Measurements from ENCODE around the gene COMMD4.
"Not testable (repeated sequence)": the region's sequence is repeated elsewhere in the genome, so short reads cannot be mapped to it uniquely, and the experiment has no call there.

The COMMD4 gene

GRCh38 chr15:75335705-75336355 lies at the start of gene COMMD4:
COMMD4 (plus strand) TSS chr15:75336063; CDS start chr15:75336090, 27 bp downstream.
- DNase-seq (ENCODE audit: low read depth): peak; percentile 27

GRCh38 chr15:75293660-75294059 lies 42.2 kb upstream of the COMMD4 start:
- DNase-seq (ENCODE audit: low read depth): not testable (repeated sequence)

- DNase-seq (ENCODE audit: low read depth): not testable (repeated sequence)
These were observed 37.1 kb upstream of the COMMD4 start for GRCh38 chr15:75298541-75299310.

- DNase-seq (ENCODE audit: low read depth): peak; percentile 33
These were observed 36.6 kb upstream of the COMMD4 start for GRCh38 chr15:75299311-75299688.

- DNase-seq (ENCODE audit: low read depth): not testable (repeated sequence)
These were observed 35.8 kb upstream of the COMMD4 start for GRCh38 chr15:75300026-75300425.

- DNase-seq (ENCODE audit: low read depth): no peak
These were observed 33.5 kb upstream of the COMMD4 start for GRCh38 chr15:75302318-75302717.

GRCh38 chr15:75302753-75303152 lies 33.1 kb upstream of the COMMD4 start:
- not testable (repeated sequence) for DNase-seq (ENCODE audit: low read depth)

GRCh38 chr15:75306188-75306587 lies 29.7 kb upstream of the COMMD4 start:
- DNase-seq (ENCODE audit: low read depth): no peak

- no peak for DNase-seq (ENCODE audit: low read depth)
These were observed 28.0 kb upstream of the COMMD4 start for GRCh38 chr15:75307778-75308390.

GRCh38 chr15:75309711-75310110 lies 26.2 kb upstream of the COMMD4 start:
- no peak for DNase-seq (ENCODE audit: low read depth)

GRCh38 chr15:75312548-75312947 lies 23.3 kb upstream of the COMMD4 start:
- DNase-seq (ENCODE audit: low read depth): not testable (repeated sequence)

- DNase-seq (ENCODE audit: low read depth): no peak
These were observed 22.6 kb upstream of the COMMD4 start for GRCh38 chr15:75313116-75313845.

- DNase-seq (ENCODE audit: low read depth): no peak
These were observed 21.1 kb upstream of the COMMD4 start for GRCh38 chr15:75314552-75315290.

- not testable (repeated sequence) for DNase-seq (ENCODE audit: low read depth)
These were observed 16.5 kb upstream of the COMMD4 start for GRCh38 chr15:75319231-75319897.

GRCh38 chr15:75321711-75322110 lies 14.2 kb upstream of the COMMD4 start:
- no peak for DNase-seq (ENCODE audit: low read depth)

- no peak for DNase-seq (ENCODE audit: low read depth)
These were observed 9.9 kb upstream of the COMMD4 start for GRCh38 chr15:75325922-75326321.

GRCh38 chr15:75327005-75327404 lies 8.9 kb upstream of the COMMD4 start:
- no peak for DNase-seq (ENCODE audit: low read depth)

- no peak for DNase-seq (ENCODE audit: low read depth)
These were observed 8.4 kb upstream of the COMMD4 start for GRCh38 chr15:75327491-75327890.

- no peak for DNase-seq (ENCODE audit: low read depth)
These were observed 7.2 kb upstream of the COMMD4 start for GRCh38 chr15:75328493-75329314.

- no peak for DNase-seq (ENCODE audit: low read depth)
These were observed 6.3 kb upstream of the COMMD4 start for GRCh38 chr15:75329571-75329970.

All from stimulated activated CD8-positive, alpha-beta memory T cell treated with anti-CD3 and anti-CD28 coated beads, Interleukin-15, amount 100 ng/mL, for 1 hour (primary cell).